ENCODE data around the gene AMZ1. TPM values are rescaled to one million over a fixed set of nuclear protein-coding genes. Genes with fewer than 3 reads are reported as not detected.

Gene AMZ1
- polyA plus RNA-seq, 1 experiment = 0.43 TPM

DNA sequence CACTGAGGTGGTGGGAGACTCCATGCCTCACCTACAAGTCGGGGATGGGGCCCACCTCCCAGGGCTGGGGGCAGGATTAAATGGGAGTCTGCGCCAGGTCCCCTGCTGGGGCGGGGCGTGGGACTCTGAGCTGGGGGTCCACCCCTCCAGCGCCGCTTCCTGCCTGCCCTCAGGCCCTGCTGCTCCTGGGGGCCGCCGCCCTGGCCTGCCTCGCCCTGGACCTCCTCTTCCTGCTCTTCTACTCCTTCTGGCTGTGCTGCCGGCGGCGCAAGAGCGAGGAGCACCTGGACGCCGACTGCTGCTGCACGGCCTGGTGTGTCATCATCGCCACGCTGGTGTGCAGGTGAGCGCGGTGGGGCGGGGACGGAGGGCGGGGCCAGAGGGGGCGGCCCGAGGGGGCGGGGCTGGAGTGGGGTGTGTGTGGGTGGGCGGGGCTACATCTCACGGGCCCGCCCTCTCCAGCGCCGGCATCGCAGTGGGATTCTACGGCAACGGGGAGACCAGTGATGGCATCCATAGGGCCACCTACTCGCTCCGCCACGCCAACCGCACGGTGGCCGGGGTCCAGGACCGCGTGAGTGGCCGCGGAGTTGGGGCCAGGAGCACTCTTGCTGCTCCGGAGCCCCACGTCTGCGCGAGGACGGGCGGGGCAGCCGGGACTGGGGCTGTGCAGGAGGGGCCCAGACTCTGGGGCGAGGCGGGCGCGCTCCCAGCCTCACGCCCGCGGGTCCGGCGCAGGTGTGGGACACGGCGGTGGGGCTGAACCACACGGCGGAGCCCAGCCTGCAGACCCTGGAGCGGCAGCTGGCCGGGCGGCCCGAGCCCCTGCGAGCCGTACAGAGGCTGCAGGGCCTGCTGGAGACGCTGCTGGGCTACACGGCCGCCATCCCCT lies 41.1 kb upstream of the AMZ1 start:
- no peak for DNase-seq (ENCODE audit: low read depth, low spot score)
- TF ChIP-seq, protein P1, sequence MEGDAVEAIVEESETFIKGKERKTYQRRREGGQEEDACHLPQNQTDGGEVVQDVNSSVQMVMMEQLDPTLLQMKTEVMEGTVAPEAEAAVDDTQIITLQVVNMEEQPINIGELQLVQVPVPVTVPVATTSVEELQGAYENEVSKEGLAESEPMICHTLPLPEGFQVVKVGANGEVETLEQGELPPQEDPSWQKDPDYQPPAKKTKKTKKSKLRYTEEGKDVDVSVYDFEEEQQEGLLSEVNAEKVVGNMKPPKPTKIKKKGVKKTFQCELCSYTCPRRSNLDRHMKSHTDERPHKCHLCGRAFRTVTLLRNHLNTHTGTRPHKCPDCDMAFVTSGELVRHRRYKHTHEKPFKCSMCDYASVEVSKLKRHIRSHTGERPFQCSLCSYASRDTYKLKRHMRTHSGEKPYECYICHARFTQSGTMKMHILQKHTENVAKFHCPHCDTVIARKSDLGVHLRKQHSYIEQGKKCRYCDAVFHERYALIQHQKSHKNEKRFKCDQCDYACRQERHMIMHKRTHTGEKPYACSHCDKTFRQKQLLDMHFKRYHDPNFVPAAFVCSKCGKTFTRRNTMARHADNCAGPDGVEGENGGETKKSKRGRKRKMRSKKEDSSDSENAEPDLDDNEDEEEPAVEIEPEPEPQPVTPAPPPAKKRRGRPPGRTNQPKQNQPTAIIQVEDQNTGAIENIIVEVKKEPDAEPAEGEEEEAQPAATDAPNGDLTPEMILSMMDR (IDR thresholded peaks at IDR 0.05; ENCODE audit: low read depth, low read length) = no peak
- Histone ChIP-seq H3K4me3 (ENCODE audit: low read depth, low read length) (no peak overlapping the region), H3K27me3 (ENCODE audit: control insufficient read depth, insufficient read depth, low read length) (no peaks in the 10 kb centered on the region), H3K9me3 (ENCODE audit: control insufficient read depth, insufficient read depth, low read length) (no peaks in the 10 kb centered on the region; the same call in 1 of the 2 replicates), H3K27ac (ENCODE audit: low read depth, low read length) (no peak overlapping the region)
- POLR2A ChIA-PET = no interaction called here
- CTCF ChIA-PET = no interaction called here

DNA sequence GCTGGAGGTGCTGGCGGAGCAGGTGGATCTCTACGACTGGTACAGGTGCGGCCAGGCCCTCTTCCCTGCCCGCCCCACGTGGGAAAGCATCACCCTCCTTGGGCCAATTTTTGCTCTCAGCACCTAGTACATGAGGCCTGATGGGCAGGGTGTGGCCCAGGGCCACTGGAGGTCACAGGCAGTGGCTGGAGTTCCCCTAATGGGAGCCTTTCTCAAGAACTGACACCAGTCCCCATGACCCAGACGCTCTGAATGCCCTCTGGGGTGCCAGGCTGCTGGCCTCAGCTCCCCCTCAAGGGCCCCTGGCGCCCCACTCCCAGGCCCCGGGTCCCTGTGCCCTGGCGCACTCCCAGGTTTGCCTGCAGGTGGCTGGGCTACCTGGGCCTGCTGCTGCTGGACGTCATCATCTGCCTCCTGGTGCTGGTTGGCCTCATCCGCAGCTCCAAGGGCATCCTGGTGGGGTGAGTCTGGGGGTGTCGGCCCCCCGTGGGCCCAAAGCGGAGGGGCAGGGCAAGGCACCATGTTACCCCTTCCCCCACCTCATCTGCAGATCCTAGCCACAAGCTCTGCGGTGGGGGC lies 40.3 kb upstream of the AMZ1 start:
- ChIA-PET POLR2A (no interaction called here), CTCF (no interaction called here)
- no peak overlapping the region for H3K27ac ChIP-seq (ENCODE audit: low read depth, low read length)

DNA sequence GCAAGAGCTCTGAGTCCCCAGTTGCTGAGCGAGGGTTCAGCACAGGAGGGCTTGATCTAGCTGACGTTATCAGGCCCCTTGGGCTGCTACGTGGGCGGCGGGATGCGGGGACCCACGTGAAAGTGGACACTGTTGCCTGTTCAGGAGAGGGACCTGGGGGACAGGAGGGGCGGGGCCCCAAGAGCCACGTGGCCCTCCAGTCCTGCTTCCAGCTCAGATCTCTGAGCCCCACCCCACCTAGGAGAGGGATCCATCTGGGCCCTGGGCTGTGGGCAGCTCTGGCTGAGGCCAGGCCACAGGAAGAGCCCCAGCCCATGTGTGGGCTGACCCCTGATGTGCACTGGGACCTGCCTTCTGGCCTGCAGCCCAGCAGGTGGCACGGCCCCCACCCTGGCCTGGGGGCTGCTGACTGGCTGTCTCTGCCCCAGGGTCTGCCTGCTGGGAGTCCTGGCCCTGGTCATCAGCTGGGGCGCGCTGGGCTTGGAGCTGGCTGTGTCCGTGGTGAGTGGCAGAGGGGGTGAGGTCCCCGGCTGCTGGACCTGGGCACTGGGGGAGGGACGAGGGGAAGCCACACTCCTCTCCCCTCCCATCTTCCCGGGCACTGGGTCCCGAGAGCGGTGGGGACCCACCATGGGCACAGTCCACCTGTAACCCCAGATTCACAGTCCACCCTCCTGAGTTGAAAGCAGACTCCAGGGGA lies 38.7 kb upstream of the AMZ1 start:
- no peak overlapping the region for H3K27ac ChIP-seq (ENCODE audit: low read depth, low read length)
- no peaks in the 10 kb centered on the region; the same call in 1 of the 2 replicates for H3K9me3 ChIP-seq (ENCODE audit: control insufficient read depth, insufficient read depth, low read length)
- ChIA-PET POLR2A (interaction anchor here (0.7 kb wide), 1 partner anchor 32 kb away, joined by 3 read pairs; no protein-coding TSS in a partner anchor), CTCF (no interaction called here)
- TF ChIP-seq, protein P1 (IDR thresholded peaks at IDR 0.05; ENCODE audit: low read depth, low read length) = no peak
- no peak overlapping the region for H3K4me3 ChIP-seq (ENCODE audit: low read depth, low read length)
- no peak for DNase-seq (ENCODE audit: low read depth, low spot score)
- no peaks in the 10 kb centered on the region for H3K27me3 ChIP-seq (ENCODE audit: control insufficient read depth, insufficient read depth, low read length)

More for the DNA sequence above, 40.3 kb upstream of the AMZ1 start:
- Histone ChIP-seq H3K9me3 (ENCODE audit: control insufficient read depth, insufficient read depth, low read length) (no peaks in the 10 kb centered on the region; the same call in 1 of the 2 replicates), H3K4me3 (ENCODE audit: low read depth, low read length) (no peak overlapping the region), H3K27me3 (ENCODE audit: control insufficient read depth, insufficient read depth, low read length) (no peaks in the 10 kb centered on the region)
- no peak for DNase-seq (ENCODE audit: low read depth, low spot score)
- TF ChIP-seq, protein P1 (IDR thresholded peaks at IDR 0.05; ENCODE audit: low read depth, low read length) = no peak

DNA sequence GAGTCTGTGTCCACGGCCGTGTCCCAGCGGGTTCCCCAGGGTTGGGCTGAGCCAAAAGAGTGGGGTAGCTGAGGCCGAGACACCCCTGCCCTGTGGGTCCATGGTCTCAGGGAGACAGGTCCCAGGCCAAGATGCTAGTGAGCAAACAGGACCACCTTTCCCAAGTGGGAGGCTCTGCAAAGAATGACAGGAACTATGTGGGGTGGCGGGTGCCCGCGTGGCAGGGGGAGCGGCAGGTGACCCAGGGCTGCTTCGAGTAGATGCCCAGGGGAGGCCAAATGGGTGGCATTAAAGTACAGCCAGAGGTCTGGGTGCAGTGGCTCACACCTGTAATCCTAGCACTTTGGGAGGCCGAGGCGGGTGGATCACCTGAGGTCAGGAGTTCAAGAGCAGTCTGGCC lies 38.0 kb upstream of the AMZ1 start:
- POLR2A ChIA-PET = interaction anchor here (0.7 to 1.0 kb wide), 2 partner anchors 9 to 33 kb away, joined by 3 read pairs; no protein-coding TSS in a partner anchor
- Histone ChIP-seq H3K9me3 (ENCODE audit: control insufficient read depth, insufficient read depth, low read length) (no peaks in the 10 kb centered on the region; the same call in 1 of the 2 replicates), H3K27ac (ENCODE audit: low read depth, low read length) (no peak overlapping the region), H3K4me3 (ENCODE audit: low read depth, low read length) (no peak overlapping the region), H3K27me3 (ENCODE audit: control insufficient read depth, insufficient read depth, low read length) (no peaks in the 10 kb centered on the region)
- DNase-seq (ENCODE audit: low read depth, low spot score) = no peak
- CTCF ChIA-PET = no interaction called here
- TF ChIP-seq, protein P1 (IDR thresholded peaks at IDR 0.05; ENCODE audit: low read depth, low read length) = no peak

All from AG04450 (cell line).